ENCODE measurements around the gene NDUFA8. TPM values are rescaled to one million over a fixed set of nuclear protein-coding genes. Genes with fewer than 3 reads are reported as not detected.

NDUFA8 gene
- total and polyA plus RNA-seq, 2 donors (not counting 1 experiment from before 2014, with no cell fraction given): 26.6 to 90.2 TPM

- no peak for TF ChIP-seq EZH2 (IDR thresholded peaks at IDR 0.05; ENCODE audit: low read length, missing control alignments)
- no peak for TF ChIP-seq CTCF (conservative IDR thresholded peaks at IDR 0.05 in 1 of 2, IDR thresholded peaks at IDR 0.05 in 1 of 2; ENCODE audit: low read depth in 1 of 2, low read length in 2 of 2)
- no peak for DNase-seq (ENCODE audit: low read depth in 2 of 2)
- no peaks in the 10 kb centered on the region for H4K20me1 ChIP-seq (ENCODE audit: control insufficient read depth, extremely low read depth, insufficient read depth, low read length)
Observed at GRCh38 chr9:122109035-122109813, 50.4 kb downstream of the NDUFA8 start.

GRCh38 chr9:122107291-122107805, 52.2 kb downstream of the NDUFA8 start:
- H3K9me3 ChIP-seq (ENCODE audit: control insufficient read depth, insufficient read depth, low read depth, low read length): no peaks in the 10 kb centered on the region
- no peak overlapping the region for H2AFZ ChIP-seq (ENCODE audit: low read length)
- no peak overlapping the region for H3K27ac ChIP-seq (ENCODE audit: insufficient read depth, low read length)
- no peaks in the 10 kb centered on the region for H3K36me3 ChIP-seq (ENCODE audit: control insufficient read depth, insufficient read depth, low read length)
- H3K4me2 ChIP-seq (ENCODE audit: extremely low read depth, insufficient read depth, low read length): no peak overlapping the region
- H3K4me3 ChIP-seq (replicated peaks in 1 of 4; ENCODE audit: control extremely low read depth in 1 of 4, insufficient read depth in 1 of 4, low read depth in 3 of 4, low read length in 4 of 4): no peak overlapping the region
- no peak overlapping the region for H3K9ac ChIP-seq (ENCODE audit: insufficient read depth, low read length)
- peaks cover 2% of the 10 kb centered on the region for H3K4me1 ChIP-seq (ENCODE audit: control insufficient read depth, extremely low read depth, insufficient read depth, low read length)
- no peak for DNase-seq (ENCODE audit: low read depth in 2 of 2)
- no peaks in the 10 kb centered on the region for H3K27me3 ChIP-seq (ENCODE audit: control insufficient read depth, insufficient read depth, low read length)
- TF ChIP-seq CTCF (conservative IDR thresholded peaks at IDR 0.05 in 1 of 2, IDR thresholded peaks at IDR 0.05 in 1 of 2; ENCODE audit: low read depth in 1 of 2, low read length in 2 of 2): no peak
- no peak for TF ChIP-seq EZH2 (IDR thresholded peaks at IDR 0.05; ENCODE audit: low read length, missing control alignments)
- no peaks in the 10 kb centered on the region for H3K79me2 ChIP-seq (ENCODE audit: control insufficient read depth, insufficient read depth, low read length)
- H4K20me1 ChIP-seq (ENCODE audit: control insufficient read depth, extremely low read depth, insufficient read depth, low read length): no peaks in the 10 kb centered on the region

More at GRCh38 chr9:122109035-122109813, 50.4 kb downstream of the NDUFA8 start:
- Histone ChIP-seq H3K4me2 (ENCODE audit: extremely low read depth, insufficient read depth, low read length) (no peak overlapping the region), H3K36me3 (ENCODE audit: control insufficient read depth, insufficient read depth, low read length) (no peaks in the 10 kb centered on the region), H3K4me3 (replicated peaks in 1 of 4; ENCODE audit: control extremely low read depth in 1 of 4, insufficient read depth in 1 of 4, low read depth in 3 of 4, low read length in 4 of 4) (no peak overlapping the region), H3K9me3 (ENCODE audit: control insufficient read depth, insufficient read depth, low read depth, low read length) (no peaks in the 10 kb centered on the region), H3K27ac (ENCODE audit: insufficient read depth, low read length) (no peak overlapping the region), H3K4me1 (ENCODE audit: control insufficient read depth, extremely low read depth, insufficient read depth, low read length) (peaks cover 2% of the 10 kb centered on the region), H2AFZ (ENCODE audit: low read length) (no peak overlapping the region), H3K27me3 (ENCODE audit: control insufficient read depth, insufficient read depth, low read length) (peaks cover 6% of the 10 kb centered on the region), H3K79me2 (ENCODE audit: control insufficient read depth, insufficient read depth, low read length) (no peaks in the 10 kb centered on the region), H3K9ac (ENCODE audit: insufficient read depth, low read length) (no peak overlapping the region)

GRCh38 chr9:122106576-122106975, 53.0 kb downstream of the NDUFA8 start:
- H3K27ac ChIP-seq (ENCODE audit: insufficient read depth, low read length): no peak overlapping the region
- no peak overlapping the region for H3K4me2 ChIP-seq (ENCODE audit: extremely low read depth, insufficient read depth, low read length)
- H3K9me3 ChIP-seq (ENCODE audit: control insufficient read depth, insufficient read depth, low read depth, low read length): no peaks in the 10 kb centered on the region
- peaks cover 2% of the 10 kb centered on the region for H3K4me1 ChIP-seq (ENCODE audit: control insufficient read depth, extremely low read depth, insufficient read depth, low read length)
- H3K79me2 ChIP-seq (ENCODE audit: control insufficient read depth, insufficient read depth, low read length): no peaks in the 10 kb centered on the region
- H2AFZ ChIP-seq (ENCODE audit: low read length): no peak overlapping the region
- H3K4me3 ChIP-seq (replicated peaks in 1 of 4; ENCODE audit: control extremely low read depth in 1 of 4, insufficient read depth in 1 of 4, low read depth in 3 of 4, low read length in 4 of 4): no peak overlapping the region
- no peaks in the 10 kb centered on the region for H3K36me3 ChIP-seq (ENCODE audit: control insufficient read depth, insufficient read depth, low read length)
- no peak for DNase-seq (ENCODE audit: low read depth in 2 of 2)
- H3K9ac ChIP-seq (ENCODE audit: insufficient read depth, low read length): no peak overlapping the region
- TF ChIP-seq CTCF (conservative IDR thresholded peaks at IDR 0.05 in 1 of 2, IDR thresholded peaks at IDR 0.05 in 1 of 2; ENCODE audit: low read depth in 1 of 2, low read length in 2 of 2) (no peak), EZH2 (IDR thresholded peaks at IDR 0.05; ENCODE audit: low read length, missing control alignments) (no peak)
- no peaks in the 10 kb centered on the region for H4K20me1 ChIP-seq (ENCODE audit: control insufficient read depth, extremely low read depth, insufficient read depth, low read length)
- H3K27me3 ChIP-seq (ENCODE audit: control insufficient read depth, insufficient read depth, low read length): no peaks in the 10 kb centered on the region

Measured in fibroblast of lung (primary cell).